GOT3 (cell line): Measurements from ENCODE around the gene CDS1.
A peak's percentile ranks its signal among the peaks of the same experiment; 100 is the strongest.
"Not testable (repeated sequence)": the region's sequence is repeated elsewhere in the genome, so short reads cannot be mapped to it uniquely, and the experiment has no call there.

Experiments used
- DNase-seq: peaks from one replicate; lab custom pipeline; 2025; ENCODE audit warnings: mixed read lengths; lab: John Stamatoyannopoulos, UW

Gene CDS1

DNA sequence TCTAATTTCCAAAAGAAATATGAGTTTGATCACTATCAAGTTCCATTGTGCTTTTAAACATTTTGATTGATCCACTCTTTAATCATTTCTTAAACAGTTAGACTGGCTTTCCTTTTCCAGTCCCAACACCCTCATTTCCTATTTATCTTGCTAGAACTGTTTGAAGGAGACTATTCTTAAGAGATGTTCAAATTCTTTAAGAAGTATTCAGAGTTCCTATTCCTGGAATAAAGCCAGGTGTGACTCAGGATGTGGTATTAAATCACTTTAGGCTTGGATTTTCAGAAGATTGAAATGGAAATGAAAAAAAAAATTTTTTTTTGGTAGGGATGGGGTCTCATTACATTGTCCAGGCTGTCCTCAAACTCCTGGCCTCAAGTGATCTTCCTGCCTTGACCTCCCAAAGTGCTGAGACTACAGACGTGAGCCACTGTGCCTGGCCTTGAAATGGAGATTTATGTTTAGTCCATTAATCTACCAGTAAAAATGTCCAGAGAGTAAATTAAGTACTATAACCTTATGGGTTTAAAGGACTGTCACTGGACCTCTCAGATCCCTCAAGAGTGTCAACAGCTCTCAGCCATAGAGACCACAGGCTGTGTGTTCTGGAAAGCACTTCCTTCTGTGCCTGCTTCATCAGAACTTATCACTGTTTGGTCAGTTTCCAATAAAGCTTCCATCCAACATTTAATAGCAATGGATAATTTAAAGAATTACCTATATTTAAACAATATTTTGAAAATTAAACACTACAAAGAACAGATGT, 90.7 kb downstream of the CDS1 start:
- no peak for DNase-seq

DNA sequence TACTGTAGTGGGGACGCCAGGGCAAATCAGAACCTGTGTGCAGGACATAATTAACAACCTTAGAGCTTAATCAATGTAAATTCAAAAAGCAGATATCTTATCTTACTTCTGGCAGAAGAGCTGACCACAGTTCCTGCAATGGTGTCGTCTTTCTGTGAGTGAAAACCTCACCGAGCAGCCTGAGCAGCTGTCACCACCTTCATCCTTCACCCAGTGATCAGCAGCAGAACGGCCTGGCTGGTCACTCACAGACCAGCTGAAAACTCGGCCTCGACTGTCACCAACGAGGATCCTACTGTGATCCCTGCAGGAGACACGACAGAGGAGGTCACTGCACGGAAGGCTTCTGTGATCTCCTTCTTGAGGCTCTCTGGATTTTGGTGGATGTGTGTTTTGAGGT, 94.2 kb downstream of the CDS1 start:
- no peak for DNase-seq

DNA sequence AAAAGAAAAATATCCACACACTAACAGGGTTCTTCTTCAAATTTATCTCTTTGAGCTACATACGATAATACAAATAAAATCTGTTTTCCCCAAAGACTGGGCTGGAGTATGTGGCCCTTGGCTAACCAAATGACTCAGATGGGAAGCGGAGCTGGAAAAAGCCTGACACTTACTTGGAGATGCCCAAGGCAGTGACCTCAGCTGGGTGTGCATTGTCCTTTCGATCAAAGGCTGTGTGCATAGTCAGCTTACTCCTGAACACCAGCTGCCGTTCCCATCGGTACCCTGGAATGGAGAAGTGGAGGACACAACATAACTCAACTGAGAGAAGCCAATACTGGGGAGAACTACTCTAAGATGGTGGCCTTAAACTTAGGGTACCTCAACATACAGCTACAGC, 95.1 kb downstream of the CDS1 start:
- no peak for DNase-seq

DNA sequence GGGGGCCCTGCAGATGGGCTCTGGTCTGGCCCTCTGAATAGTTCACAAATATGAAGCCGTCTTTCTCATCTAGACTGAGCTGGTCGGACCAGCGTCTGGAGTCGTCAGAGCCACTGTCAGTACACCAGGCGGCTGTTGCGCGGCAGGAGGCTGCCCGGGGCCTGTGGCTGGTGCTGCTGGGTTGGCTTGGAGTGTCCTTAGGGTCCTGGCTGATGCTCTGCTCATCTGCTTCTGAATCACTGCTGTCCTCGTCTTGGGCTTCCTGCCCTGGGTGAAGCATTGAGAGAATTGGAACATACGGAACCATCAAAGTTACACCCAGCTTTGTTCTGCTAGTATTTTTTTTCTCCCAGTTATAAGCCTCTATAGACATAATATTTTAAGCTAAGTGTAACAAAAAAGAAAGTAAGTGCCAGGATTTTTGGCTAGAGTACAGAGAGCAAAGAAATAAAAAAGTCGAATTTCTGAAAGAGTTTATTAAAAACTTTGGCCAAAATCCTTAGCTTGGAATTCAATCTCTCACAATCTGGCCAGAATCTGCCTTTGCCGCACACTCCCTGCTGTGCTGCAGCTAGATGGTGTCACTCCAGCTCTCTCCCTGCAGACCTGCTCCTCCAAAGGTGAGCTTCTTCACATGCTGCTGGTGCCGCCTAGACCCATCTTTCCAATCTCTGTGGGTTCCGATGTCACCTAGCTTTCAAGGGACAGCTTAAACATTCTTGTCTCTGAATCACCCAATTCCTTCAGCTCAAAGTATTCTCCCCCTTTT, 96.2 kb downstream of the CDS1 start:
- DNase-seq: no peak

DNA sequence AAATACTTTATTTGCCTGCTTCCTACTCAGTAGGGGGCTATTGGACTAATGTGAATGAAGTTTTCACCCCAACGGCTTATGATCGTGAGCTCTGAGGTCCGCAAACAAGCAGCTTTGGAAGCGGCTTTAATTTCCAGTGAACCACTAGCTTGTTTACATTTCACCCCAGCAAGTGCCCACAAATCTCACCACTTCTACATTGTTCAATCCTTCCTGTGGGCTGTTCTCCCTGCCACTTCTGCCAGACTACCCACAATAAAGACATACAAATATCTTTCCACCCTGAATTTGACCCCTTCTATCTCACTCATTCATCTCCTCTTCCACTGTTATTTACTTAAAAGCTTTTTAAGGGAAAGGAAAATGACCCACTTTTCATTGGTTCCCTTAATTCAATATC, 98.0 kb downstream of the CDS1 start:
- DNase-seq: no peak

DNA sequence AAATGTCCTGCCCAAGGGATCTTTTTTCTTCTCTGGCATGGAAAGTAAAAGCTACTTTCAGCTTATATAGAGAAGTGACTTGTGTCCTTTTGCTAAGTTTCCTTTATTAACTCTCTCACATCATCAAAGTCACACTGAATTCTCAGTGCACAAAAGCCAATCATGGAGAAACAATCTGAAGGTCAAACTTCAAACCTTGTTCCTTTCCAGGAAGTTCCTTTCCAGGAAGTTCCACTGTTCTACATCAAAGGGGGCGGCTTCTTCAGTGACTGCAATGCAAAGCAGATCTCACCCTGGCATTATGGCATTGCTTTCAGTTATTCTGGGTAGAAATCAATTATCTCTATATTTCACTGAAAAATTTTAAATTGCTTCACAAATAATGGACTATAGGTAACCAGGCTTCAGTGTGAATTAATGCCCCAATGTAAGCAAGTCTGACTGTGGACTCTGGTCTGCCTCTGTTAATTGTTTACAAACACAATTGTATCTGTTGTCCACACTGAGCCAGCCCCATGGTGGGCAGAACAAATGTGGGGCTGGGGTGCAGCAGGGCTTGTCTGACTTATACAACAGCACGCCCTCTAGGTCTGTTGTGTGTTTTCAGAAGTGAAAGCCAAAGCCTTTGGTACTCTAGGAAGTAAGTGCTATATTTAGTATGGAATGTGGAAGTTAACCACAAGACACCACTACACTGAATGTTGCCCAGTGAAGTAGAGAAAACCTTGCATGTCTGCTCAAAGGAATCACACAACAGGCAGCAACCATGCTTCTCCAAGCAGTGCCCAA, 98.8 kb downstream of the CDS1 start:
- no peak for DNase-seq

DNA sequence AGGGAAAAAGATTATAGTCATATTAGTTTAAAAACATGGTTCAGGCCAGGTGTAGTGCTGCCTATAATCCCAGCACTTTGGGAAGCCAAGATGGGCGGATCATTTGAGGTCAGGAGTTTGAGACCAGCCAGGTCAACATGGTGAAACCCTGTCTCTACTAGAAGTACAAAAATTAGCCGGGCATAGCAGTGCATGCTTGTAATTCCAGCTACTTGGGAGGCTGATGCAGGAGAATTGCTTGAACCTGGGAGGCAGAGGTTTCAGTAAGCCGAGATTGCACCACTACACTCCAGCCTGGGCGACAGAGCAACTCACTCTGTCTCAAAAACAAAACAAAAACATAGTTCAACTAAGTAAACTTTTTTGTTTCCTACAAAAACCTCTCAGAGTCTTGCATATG, 99.7 kb downstream of the CDS1 start:
- not testable (repeated sequence) for DNase-seq

DNA sequence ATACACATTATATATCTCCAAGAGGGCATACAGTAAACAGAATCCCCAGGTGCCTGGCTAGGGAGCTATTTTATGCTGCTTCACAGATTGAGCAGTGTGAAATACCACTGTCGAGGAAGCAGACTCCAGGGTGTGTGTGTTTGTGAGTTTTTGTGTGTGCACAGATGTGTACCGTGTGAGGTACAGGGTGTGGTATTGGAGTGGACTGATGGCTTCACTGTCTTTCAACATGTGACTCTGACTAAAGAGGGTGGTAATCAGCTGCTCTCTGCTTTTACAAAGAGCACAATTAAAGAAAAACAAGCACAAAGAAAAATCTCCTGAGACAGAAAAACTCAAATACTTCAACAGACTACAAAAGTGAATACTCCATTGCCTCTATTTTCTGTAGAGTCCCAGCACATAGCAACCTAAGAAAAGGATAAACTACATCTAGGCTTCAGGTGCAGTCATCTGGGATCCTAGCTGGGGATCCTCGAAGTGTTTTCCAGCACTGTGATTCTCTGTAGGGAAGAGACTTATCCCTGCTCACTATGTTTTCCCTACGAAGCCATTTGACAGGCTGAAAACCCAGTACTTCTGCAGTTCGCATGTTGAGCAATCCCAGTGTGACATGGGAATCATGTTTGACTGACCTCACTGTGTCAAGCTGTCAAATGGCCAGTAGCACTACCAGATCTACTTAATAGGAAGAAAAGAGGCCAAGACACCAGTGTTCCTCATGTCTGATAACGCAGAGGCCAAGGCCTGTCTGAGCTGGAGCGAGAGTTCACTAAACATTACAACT, 100.3 kb downstream of the CDS1 start:
- DNase-seq: no peak

DNA sequence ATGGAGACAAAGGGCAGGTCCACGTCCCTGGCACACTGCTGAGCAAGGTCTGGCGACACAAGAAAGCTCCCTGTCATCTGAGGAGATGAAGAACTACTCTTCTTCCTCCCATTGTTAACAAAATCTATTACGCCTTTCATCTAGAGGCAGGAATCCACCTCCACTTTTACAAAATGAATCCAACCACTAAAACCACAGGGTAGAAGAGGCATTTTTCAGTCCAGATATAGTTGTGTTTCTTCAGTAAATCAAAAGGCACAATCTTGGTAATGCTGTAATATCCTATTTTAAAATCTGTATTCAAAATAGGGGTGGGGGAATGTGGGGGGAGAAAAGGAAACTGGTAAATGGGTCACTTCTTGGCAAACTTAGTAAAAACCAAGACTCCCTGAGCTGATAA, 101.4 kb downstream of the CDS1 start:
- no peak for DNase-seq

DNA sequence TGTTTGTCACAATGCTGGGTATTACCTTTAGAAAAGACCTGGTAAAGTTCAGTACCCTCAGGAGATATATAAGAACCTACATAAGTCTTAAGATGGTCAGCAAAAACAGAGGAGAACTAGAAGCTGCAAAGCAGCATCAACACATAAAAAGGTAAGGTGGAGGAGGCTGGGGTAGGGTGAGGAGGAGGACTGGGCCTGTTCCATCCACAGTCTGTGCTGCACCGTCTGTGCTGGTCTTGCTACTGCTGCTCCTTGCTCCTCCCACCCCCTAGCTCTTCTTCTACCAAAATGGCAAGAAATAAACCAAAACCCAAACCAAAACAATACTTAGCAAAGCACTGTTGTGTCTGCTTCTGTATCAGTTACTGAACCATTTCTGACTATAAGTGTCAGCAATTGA, 102.2 kb downstream of the CDS1 start:
- no peak for DNase-seq

DNA sequence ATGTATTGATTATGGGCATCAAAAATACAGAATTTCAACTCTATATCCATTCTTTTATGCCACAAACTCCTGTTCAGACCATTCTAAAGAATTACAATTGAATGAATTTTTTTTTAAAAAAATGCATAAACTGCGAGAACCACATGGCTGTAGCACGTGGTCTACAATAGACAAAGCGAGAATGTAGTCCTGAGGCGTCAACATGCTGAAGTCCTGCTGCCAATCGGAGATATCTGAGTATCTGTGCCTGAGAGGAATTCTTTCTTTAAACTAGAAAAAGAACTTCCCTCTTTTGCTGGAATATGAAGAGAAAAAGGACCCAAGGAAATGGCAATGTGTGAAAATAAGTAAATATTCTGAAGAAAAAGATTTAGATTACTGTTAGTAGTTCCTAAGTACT, 105.7 kb downstream of the CDS1 start:
- DNase-seq: no peak

DNA sequence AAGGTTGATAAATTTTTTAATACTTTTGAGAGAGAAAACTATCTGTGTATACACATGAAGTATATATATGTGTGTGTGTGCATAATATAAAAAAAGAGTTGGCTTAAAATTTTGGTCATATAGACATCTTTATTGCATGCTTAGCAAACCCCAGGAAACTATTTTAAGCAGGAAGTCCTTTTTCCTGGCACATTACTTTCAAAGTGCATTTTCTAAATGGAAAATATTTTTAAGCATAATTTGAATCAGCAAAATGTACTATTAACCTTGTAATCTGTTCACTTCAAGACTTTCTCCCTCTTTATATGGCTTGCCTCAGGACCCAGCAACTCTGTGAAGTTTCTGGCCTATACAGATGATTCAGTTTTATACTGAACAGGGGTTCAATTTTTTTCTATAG, 106.3 kb downstream of the CDS1 start:
- DNase-seq: no peak

DNA sequence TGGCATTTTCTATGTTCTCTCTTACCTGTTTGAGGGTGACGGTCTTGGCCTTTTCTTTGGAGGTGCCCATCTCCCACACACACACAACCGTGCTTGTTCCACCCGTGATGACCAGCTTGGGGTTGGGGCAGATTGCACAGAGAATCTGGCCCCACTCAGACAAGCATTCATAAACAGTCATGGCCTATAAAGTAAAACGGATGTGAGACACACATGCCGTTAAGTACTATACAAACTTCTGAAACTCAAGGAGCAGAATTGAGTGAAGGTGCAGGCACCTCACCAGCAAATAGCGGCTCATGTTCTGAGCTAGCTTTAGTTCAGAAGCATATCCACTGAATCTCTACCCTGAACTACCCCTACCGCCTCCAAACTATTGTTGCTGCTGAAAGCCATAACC, 107.6 kb downstream of the CDS1 start:
- no peak for DNase-seq

DNA sequence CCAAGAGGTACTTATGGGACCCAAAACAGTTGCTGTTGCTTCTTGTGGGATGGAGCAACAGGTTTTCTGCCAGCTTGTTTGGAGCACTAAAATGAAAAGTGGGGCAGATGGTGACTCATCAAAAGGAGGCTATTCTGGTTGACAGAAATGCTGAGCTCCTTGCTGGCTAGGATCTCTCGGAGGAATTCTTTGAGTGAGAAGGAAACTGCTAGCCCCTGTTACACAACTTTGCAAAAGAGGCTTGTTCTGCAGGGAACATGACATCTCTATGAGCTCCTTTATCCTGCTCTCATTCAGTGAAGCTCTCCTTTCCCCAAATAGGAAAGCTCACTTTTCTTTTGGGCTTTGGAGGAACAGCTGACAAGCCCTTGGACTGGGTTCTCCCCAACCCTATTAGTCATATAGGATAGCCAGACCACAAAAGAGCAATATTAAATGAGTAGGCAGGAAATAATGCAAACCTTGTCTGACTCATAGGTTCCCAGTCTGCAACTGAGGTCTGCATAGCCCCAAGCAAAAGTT, 108.3 kb downstream of the CDS1 start:
- peak; percentile 38 for DNase-seq

DNA sequence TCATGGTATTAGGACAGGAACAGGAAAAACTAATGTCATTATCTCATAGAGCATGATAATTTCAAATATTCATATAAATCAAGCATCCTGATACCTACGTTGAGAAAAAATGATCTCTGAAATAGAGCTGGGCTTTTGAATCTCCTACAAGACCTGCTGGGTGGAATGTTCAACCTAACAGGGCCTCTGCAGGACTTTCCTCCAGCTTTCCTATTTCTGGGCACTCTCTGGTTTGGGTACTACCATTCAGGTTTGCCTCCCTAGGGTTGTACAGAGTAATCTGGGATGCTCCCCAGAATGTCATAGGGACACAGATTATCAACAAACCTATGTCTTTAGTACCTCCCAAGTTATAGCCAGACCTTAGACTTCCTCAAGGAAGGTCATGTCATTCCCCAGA, 108.9 kb downstream of the CDS1 start:
- DNase-seq: no peak

DNA sequence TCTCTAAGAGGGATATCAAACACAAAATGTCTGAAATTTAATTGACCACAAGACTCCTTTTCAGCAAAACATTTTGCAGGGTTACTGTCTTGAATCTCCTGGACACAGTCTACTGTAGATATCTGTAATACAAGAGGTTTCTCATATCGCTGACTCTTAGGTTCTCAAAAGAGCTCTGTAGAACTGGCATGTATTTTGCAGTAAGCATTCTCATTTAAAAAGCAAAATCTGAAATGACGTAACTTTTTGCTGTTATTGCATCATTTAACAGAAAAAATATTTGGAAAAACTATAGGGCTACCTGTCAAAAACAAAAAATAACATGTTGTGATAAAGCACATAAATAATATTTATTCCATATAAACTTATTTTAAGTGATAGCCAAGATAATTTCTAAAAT, 114.2 kb downstream of the CDS1 start:
- no peak for DNase-seq

DNA sequence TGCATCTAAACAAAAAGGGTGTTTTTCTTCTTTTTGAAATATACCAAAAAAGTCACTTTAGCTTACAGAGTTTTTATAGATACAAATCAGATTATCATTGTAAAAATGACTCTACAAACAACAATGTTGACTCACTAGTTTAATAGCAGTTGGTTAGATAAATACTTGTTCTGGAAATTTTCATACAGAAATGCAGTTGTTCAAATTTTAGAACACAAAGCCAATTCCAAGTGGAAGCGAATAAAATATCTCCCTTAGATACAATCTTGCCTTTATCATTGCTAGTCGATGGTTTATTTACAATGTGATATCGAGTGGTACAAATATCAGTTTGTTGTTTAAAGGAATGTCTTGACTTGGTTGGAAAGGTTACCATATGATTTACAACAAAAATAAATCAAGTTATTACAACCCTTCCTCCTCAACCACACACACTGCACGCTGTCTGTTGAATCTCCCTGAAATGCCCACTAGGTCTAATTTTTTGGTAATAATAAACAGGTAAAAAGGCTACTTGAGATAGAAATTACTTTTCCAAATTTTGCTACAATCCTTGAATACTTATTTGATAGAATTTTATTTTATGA, 114.8 kb downstream of the CDS1 start:
- no peak for DNase-seq

DNA sequence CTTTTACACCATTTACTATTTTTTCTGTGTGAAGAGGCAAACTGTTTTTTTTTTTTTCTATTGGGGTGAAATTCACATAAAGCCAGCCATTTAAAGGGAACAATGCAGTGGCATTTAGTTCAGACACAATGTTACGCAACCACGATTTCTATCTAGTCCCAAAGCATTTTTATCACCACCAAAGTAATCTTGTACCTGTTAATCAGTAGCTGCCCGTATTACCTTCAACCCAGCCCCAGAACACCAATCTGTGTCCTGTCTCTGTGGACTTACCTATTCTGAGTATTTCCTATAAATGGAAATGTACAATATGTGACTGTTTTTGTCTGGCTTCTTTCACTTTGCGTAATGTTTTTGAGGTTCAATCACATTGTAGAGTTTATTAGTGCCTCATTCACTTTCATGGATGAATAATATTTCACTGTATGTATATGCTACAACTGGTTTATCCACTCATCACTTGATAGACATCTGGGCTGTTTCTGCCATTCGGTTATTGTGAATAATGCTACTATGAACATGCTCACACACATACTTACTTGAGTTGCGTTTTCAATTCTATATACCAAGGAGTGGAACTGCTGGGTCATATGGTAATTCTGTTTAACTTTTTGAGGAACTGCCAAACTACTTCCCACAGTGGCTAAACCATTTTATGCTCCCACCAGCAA, 116.2 kb downstream of the CDS1 start:
- DNase-seq: no peak
